Loucy (cell line): Measurements from ENCODE around the gene KRT12.

ENCODE experiments used
- H2AFZ ChIP-seq: fragments of 200-600 bp; sonication (generic); 2 replicates; pipeline ENCODE4 v1.6.0; 2016; ENCODE audit warnings: antibody characterized with exemption, mild to moderate bottlenecking, low read length, moderate library complexity
- H3F3A ChIP-seq: fragments of 200-600 bp; 2 replicates; pipeline ENCODE4 v1.6.0; 2016; ENCODE audit warnings: antibody characterized with exemption, low read depth, mild to moderate bottlenecking
- H3K27me3 ChIP-seq: fragments of 200-600 bp; sonication (generic); 2 replicates; pipeline ENCODE4 v1.6.1; 2014; ENCODE audit warnings: low read length, mild to moderate bottlenecking; ENCODE audit not compliant: insufficient read depth, poor library complexity, severe bottlenecking
- H3K36me3 ChIP-seq: fragments of 200-600 bp; sonication (generic); 2 replicates; pipeline ENCODE4 v1.6.1; 2016; ENCODE audit warnings: low read length; ENCODE audit not compliant: insufficient read depth
- H3K4me1 ChIP-seq: fragments of 200-600 bp; sonication (generic); 2 replicates; pipeline ENCODE4 v1.5.1; 2014; ENCODE audit warnings: low read length, mild to moderate bottlenecking; ENCODE audit not compliant: insufficient read depth, poor library complexity, severe bottlenecking
- H3K4me2 ChIP-seq: fragments of 200-600 bp; sonication (generic); 2 replicates; pipeline ENCODE4 v1.6.0; 2014; ENCODE audit warnings: antibody characterized with exemption, low read length, low read depth, mild to moderate bottlenecking; ENCODE audit not compliant: poor library complexity, severe bottlenecking
- H3K4me3 ChIP-seq: fragments of 200-600 bp; sonication (generic); 2 replicates; pipeline ENCODE4 v1.5.1; 2014; ENCODE audit warnings: low read length, mild to moderate bottlenecking, mixed read lengths; ENCODE audit not compliant: poor library complexity, severe bottlenecking
- H3K79me2 ChIP-seq: fragments of 200-600 bp; sonication (generic); 2 replicates; pipeline ENCODE4 v1.6.1; 2014; ENCODE audit warnings: low read length; ENCODE audit not compliant: insufficient read depth
- H3K9ac ChIP-seq: fragments of 200-600 bp; sonication (generic); 2 replicates; pipeline ENCODE4 v1.6.0; 2014; ENCODE audit warnings: mild to moderate bottlenecking, low read depth, low read length, moderate library complexity; ENCODE audit not compliant: poor library complexity, severe bottlenecking
- H3K9me2 ChIP-seq: fragments of 200-600 bp; sonication (generic); replicated peaks from 2 replicates; pipeline ENCODE4 v1.6.1; 2016; ENCODE audit warnings: low read depth, low read length, mixed read lengths
- H3K9me3 ChIP-seq: fragments of 200-600 bp; sonication (generic); 2 replicates; pipeline ENCODE4 v1.6.1; 2014; ENCODE audit warnings: mild to moderate bottlenecking, antibody characterized with exemption, low read length, low read depth; ENCODE audit not compliant: insufficient read depth
- H4K20me1 ChIP-seq: fragments of 200-600 bp; sonication (generic); 2 replicates; pipeline ENCODE4 v1.6.0; 2014; ENCODE audit warnings: antibody characterized with exemption, low read length, mild to moderate bottlenecking; ENCODE audit not compliant: insufficient read depth, poor library complexity, severe bottlenecking
- EZH2phosphoT487 ChIP-seq: fragments of 200-600 bp; IDR thresholded peaks from 2 replicates; pipeline ENCODE4 v1.6.1; 2018; ENCODE audit warnings: antibody characterized with exemption, mild to moderate bottlenecking, moderate library complexity, borderline replicate concordance
- TF ChIP-seq, protein P1 (sequence below): fragments of 200-600 bp; sonication (generic); conservative IDR thresholded peaks from 2 replicates; pipeline ENCODE4 v1.5.1; 2014; ENCODE audit warnings: mild to moderate bottlenecking, antibody characterized with exemption, low read length

KRT12 gene

DNA sequence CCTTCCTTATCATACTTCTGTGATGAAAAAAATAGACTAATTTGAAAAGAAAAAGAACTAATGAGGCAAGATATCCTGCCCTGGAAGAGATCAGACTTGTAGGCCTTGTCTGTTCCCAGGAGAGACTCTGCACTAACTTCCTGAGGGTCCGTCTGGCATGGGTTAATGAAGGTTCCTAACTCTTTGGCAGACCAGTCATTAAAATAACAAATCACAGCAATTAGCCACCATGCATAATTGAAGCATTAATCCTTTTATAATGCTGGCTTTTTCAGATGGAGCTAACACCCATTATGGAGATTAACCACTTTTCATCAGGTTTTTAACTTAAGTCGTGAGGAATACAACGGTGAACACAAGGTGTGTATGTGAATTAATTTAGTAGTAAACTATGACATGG, 34.2 kb downstream of the KRT12 start:
- Histone ChIP-seq H3K27me3 (no peaks in the 10 kb centered on the region), H3K36me3 (no peaks in the 10 kb centered on the region), H3F3A (peaks cover 10% of the 10 kb centered on the region), H3K9me3 (no peaks in the 10 kb centered on the region), H2AFZ (no peak overlapping the region), H3K4me3 (no peak overlapping the region), H3K4me1 (peaks cover 19% of the 10 kb centered on the region), H3K9ac (no peak overlapping the region), H3K79me2 (no peaks in the 10 kb centered on the region), H3K4me2 (no peak overlapping the region), H3K9me2 (no peaks in the 10 kb centered on the region), H4K20me1 (no peaks in the 10 kb centered on the region)
- TF ChIP-seq, protein P1, sequence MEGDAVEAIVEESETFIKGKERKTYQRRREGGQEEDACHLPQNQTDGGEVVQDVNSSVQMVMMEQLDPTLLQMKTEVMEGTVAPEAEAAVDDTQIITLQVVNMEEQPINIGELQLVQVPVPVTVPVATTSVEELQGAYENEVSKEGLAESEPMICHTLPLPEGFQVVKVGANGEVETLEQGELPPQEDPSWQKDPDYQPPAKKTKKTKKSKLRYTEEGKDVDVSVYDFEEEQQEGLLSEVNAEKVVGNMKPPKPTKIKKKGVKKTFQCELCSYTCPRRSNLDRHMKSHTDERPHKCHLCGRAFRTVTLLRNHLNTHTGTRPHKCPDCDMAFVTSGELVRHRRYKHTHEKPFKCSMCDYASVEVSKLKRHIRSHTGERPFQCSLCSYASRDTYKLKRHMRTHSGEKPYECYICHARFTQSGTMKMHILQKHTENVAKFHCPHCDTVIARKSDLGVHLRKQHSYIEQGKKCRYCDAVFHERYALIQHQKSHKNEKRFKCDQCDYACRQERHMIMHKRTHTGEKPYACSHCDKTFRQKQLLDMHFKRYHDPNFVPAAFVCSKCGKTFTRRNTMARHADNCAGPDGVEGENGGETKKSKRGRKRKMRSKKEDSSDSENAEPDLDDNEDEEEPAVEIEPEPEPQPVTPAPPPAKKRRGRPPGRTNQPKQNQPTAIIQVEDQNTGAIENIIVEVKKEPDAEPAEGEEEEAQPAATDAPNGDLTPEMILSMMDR: no peak
- TF ChIP-seq EZH2phosphoT487: no peak

DNA sequence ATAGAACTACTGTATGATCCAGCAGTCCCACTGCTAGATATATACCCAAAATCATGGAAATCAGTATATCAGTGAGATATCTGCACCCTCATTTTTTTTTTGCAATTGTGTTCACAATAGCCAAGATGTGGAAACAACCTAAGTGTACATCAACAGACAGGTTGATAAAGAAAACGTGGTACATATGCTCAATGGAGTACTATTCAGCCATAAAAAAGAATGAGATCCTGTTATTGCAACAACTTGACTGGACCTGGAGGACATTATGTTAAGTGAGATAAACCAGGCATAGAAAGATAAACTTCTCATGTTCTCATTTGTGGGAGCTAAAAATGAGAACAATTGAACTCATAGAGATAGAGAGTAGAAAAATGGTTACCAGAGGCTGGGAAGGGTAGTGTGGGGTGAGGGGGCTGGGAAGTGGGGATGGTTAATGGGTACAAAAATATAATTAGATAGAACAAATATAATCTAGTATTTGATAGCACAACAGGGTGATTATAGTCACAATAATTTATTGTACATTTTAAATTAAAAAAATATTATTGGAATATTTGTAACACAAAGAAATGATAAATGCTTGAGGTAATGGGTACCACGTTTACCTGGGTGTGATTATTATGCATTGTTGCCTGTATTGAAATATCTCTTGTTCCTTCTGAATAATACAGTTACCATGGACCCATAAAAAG, 36.8 kb downstream of the KRT12 start:
- H3K9me3 ChIP-seq: no peaks in the 10 kb centered on the region
- H3K79me2 ChIP-seq: peaks cover 4% of the 10 kb centered on the region; the same call in 1 of the 2 replicates
- H3K36me3 ChIP-seq: no peaks in the 10 kb centered on the region
- peaks cover 17% of the 10 kb centered on the region for H3F3A ChIP-seq
- H3K4me1 ChIP-seq: peaks cover 32% of the 10 kb centered on the region
- H3K4me3 ChIP-seq: no peak overlapping the region
- H3K9ac ChIP-seq: no peak overlapping the region
- no peaks in the 10 kb centered on the region for H4K20me1 ChIP-seq
- TF ChIP-seq, protein P1: no peak
- TF ChIP-seq EZH2phosphoT487: no peak
- H3K27me3 ChIP-seq: peaks cover 7% of the 10 kb centered on the region
- no peak overlapping the region for H2AFZ ChIP-seq
- no peaks in the 10 kb centered on the region for H3K9me2 ChIP-seq
- no peak overlapping the region for H3K4me2 ChIP-seq

DNA sequence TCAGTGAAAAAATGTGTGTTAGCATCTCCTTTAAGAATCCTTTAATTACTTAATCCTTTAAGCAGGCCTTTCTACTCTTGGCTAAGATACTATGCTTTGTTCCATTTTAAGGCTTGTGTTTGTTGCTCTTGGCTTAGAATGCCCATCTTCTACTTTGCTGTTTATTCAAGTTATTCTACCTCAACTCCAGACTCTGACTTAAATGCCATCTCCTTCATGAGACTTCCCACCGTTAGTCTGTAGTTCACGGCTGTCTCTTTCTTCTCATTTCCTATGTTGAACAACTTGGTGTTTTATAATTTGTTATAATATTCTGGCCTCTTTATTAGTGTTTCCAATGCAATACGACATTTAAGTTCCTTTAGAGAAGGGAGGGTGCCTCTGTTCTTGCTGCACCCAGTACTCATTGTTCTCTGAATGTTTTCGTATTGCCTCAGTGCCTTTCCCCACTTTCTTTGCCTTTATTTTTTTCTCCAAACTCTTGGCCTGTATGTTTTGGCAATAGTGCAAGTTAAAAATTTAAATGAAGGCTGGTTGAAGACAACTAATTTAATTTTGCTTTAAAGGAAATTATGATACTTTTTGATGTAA, 38.5 kb downstream of the KRT12 start:
- peak overlapping the region; percentile 72; the same call in 1 of the 2 replicates for H2AFZ ChIP-seq
- H3K27me3 ChIP-seq: peaks cover 21% of the 10 kb centered on the region
- peak overlapping the region; percentile 64 for H3K4me3 ChIP-seq
- no peaks in the 10 kb centered on the region for H3K9me2 ChIP-seq
- H3F3A ChIP-seq: peaks cover 17% of the 10 kb centered on the region
- peaks cover 36% of the 10 kb centered on the region for H3K4me1 ChIP-seq
- TF ChIP-seq, protein P1: no peak
- TF ChIP-seq EZH2phosphoT487: no peak
- peak overlapping the region; percentile 56 for H3K4me2 ChIP-seq
- H4K20me1 ChIP-seq: no peaks in the 10 kb centered on the region
- peak overlapping the region; percentile 49 for H3K9ac ChIP-seq
- H3K79me2 ChIP-seq: peaks cover 4% of the 10 kb centered on the region; the same call in 1 of the 2 replicates
- no peaks in the 10 kb centered on the region for H3K9me3 ChIP-seq
- H3K36me3 ChIP-seq: no peaks in the 10 kb centered on the region
